CD4-positive, alpha-beta T cell treated with Interleukin-12 subunit alpha and Interleukin-12 subunit beta, for 1 hour (primary cell): ENCODE measurements around the gene STX18.
"Not testable (repeated sequence)": the region's sequence is repeated elsewhere in the genome, so short reads cannot be mapped to it uniquely, and the experiment has no call there.

ENCODE experiments used
- DNase-seq: peaks from one replicate; pipeline ENCODE4 v3.0.0-alpha.2; 2020

STX18 gene

DNA sequence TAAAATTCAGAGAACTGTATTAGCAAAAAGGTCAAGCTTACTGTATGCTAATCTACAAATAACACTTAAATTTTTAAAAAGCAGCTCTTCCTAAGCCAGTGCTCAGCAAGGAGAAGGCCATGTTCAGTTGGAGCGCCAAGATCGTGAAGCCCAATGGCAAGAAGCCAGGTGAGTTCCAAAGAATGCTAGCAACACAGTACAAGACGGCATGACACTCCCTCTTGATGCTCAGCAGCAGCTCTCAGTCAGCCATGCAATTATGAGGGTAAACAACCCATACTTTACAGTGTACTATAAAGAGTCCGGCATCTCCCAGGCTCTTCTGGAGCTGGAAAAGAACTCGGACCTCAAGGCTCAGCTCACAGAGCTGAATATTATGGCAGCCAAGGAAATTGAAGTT lies 34.9 kb downstream of the STX18 start:
- DNase-seq, result no peak

DNA sequence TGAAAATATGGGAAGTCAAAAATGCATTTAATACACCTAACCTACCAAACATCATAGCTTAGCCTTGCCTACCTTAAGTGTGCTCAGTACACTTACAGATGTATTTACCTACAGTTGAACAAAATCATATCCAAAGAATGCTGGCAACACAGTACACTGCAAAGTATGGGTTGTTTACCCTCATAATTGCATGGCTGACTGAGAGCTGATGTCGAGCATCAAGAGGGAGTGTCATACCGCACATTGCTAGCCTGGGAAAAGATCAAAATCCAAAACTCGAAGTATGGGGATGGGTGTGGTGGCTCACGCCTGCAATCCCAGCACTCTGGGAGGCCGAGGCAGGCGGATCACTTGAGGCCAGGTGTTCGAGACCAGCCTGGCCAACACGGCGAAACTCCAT lies 36.6 kb downstream of the STX18 start:
- DNase-seq, result not testable (repeated sequence)

DNA sequence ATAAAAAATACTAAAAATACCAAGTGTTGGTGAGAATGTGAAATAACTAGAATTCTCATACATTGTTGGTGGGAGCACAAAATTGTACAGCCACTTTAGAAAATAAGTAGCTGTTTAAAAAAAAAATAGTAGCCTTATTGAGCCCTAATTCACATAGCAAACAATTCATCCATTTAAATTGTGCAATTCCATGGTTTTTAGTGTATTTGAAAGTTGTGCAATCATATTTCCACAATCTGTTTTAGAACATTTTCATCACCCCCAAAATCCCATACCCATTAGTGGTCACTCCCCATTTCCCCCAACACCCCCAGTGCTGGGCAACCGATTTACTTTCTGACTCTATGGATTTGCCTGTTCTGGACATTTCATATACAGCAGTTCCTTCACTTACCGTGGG lies 37.1 kb downstream of the STX18 start:
- DNase-seq, result no peak

DNA sequence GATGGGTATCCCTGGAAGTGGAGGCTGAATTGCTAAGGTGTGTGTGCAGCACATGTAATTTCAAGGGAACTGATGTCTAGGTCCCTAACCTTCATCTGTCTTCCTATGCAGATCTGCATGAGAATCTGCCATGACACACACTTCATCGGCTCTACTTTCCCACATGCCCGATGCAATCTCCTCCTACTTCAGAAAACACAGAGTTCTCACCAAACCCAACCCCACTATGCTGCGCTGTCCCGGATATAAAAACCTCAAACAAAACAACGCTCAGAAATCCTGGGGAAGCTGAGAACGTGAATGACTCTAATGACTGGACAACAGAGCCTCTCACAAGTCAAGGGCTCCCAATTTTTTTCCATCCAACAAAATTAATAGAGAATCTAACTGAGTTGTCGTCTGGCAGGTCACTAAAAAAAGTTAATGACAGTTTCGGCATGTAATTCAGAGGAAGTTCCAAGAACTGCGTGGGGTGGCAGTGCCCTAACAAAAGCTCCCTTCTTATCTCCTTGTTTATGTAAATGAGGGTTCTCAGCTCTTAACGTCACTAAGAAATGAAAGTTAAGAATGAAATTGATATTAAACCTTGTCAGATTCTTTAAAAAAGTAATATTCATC lies 39.0 kb downstream of the STX18 start:
- peak; percentile 25 for DNase-seq

DNA sequence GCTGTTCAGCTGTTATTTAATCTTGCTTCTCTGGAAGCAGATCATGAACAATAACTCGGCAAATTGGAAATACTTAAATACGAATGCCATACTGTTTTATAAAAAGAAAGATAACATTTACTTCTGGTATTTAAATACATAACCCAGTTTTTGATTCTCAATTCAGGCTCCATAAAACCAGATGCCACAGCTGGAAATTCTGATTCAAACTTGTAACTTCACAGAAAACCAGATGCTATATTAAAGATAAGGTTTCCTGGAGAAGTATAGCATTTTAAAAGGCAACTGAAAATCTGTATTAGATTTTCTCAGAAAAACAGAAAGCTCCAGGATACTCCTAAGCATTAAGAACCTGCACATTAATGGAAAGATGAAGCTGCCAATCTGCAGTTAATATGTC lies 40.2 kb downstream of the STX18 start:
- no peak for DNase-seq

DNA sequence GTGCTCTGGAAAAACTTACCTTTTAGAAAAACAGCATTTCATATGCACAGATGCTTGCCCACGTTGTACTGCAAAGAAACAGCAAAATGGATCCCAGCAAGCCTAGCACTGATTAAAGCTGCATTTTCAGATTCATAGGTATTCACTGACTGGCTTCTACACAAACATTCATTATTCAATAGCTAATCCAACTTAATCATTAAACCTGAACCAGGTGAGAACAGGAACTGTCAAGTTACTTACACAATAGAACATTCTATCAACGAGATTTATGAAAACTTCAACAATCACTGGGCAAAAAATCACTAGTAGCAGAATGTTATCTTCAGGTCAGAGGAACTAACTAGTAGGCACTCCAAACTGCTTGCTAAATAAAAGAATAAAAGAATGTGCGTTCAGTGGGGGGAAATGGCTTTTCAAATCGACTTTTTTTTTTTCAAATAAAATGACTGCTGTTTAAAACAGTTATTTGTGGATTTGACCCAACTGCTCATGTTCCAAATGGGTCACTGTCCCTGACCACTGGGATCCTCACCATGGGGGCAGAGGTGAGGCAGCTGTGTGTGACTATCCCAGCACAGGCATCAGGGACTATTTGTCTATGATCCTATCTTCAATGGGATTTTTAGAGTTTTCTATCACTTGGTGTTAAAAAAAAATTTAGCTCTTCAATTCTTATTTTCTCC lies 42.3 kb downstream of the STX18 start:
- no peak for DNase-seq

DNA sequence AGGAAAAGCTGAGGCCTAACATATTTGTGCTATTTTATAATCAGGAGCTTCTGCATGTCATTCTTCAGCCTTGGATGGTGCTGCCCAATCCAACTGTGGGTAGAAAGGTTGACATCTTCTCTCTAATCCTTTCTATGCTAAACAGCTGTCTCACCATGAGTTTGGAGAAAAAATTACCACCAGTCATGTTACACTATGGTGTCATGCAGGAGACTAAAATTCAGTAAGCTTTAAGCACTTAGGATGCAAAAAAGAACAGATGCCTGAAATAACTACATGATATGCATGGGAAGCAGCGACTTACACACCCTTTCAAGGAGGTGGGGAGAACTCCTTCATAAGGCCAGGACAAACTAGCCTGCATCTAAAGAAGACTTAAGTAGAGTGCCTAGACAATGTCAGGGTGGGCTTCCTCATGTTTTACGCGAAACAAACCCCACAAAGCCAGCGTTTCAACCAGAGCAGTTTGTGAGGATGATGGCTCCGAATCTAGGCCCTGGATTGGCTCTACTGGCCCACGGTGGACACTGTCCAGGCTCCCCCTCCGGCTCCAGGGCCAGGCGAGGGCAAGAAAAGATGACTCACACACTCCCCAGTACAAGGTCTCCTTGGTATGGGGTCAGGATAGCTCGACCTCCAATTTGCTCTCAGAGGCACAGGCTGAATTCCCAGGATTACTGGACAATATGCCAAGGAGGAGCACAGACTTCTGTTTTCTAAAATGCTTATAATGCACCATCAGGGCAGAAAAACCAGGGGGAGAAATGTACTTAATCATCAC lies 45.1 kb downstream of the STX18 start:
- no peak for DNase-seq

DNA sequence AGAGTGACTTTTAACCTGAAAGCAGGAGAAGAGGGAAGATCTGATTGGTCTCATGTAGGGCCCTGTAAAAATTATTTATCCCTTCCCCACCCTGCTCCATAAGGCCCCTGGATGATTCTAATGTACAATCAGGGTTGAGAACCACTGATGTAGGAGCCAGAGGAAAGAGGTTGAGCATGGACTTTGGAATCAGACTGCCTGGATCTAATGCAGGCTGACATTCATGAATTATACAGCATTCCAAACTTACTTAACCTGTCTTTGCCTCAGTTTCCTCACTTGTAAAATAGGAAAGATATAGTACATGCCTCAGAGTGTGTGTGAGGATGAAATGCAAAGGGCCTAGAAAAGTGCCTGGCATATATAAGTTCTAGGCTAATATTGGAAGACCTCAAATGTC lies 47.0 kb downstream of the STX18 start:
- DNase-seq, result no peak

DNA sequence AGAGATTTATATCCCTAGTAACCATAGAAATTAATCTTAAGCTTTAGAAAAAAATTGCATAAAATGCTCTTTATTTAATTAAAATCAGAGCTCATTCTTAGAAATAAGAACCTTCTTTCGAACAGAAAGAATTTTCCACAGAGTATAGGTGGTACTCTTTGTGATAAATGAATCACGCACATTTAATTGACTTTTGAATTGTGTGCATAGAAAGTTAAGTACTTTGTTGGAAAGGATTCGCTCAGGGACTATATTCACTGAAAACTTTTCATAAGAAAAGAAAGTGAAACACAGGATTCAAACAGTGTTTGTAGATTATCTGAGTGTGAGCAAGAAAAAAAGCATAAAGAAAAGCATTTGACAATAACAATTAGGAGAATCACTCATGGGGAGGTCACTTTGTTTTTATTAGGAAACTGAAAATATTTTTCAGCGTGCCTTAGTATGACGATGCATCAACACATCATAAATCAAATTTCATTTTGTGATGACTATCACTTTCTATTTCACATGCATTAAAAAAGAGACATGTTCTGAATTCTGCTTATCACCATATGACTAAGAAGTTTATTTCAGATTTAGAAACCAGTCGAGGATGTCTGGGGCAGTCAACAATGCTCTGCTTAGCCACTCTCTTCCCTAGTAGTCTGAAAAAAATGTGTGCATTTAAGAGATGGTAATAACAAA lies 49.5 kb downstream of the STX18 start:
- no peak for DNase-seq

DNA sequence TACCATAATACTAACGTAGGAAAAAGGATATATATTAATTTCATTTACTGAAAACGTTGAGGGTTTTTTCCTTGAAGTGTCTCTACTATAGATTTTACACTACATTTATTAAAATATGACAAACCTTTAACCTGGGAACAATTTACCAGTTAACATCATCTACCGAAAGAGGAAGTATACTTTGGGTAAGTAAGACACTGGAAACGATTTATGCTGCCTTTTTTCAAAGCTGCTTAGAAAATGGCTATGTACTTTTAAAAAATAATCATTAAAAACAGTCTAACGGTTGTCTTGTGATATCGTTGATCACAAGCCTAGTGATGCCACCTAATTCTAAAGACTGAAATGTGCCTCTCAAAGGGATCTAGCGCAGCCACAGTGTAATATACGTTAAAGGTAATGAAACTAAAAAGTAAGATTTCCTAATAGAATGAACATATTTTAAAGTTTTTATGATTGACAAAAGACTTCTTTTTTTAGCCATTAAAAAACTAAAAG lies 50.4 kb downstream of the STX18 start:
- DNase-seq, result no peak

DNA sequence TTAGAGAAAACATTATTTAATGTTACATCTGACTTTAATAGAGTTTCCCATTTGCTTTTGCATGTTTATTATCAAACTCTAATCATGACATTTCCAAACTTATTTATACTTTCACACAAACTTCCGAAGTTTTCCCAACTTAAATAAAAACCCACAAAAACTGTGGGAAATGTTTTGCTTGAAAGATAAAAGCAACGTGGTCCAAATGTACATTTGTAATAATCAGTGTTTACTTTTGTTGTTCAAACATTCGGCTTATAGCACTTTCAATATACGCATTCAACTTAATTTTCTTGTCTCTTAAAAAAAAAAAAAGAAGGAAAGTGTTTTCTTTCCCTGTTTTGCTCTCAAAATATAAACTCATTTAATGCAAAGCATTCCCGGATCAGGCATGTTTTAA lies 51.0 kb downstream of the STX18 start:
- no peak for DNase-seq

DNA sequence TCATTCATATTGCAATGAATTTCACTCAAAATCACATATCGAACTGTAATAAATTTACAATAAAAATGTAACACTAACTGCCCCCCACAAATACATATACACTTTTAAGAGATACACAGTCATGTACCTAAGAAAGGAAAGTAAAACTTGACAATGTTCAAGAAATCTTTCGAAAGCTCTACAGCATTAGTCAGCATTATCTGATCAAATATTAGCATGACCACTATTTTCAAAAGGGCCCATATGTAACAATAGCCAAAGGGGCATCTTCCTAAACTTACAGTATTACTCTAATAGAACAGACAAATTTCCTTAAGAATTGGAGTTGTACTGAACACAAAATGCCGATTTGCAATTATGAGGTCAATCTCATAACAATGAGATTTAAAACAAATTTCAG lies 51.8 kb downstream of the STX18 start:
- DNase-seq, result no peak

DNA sequence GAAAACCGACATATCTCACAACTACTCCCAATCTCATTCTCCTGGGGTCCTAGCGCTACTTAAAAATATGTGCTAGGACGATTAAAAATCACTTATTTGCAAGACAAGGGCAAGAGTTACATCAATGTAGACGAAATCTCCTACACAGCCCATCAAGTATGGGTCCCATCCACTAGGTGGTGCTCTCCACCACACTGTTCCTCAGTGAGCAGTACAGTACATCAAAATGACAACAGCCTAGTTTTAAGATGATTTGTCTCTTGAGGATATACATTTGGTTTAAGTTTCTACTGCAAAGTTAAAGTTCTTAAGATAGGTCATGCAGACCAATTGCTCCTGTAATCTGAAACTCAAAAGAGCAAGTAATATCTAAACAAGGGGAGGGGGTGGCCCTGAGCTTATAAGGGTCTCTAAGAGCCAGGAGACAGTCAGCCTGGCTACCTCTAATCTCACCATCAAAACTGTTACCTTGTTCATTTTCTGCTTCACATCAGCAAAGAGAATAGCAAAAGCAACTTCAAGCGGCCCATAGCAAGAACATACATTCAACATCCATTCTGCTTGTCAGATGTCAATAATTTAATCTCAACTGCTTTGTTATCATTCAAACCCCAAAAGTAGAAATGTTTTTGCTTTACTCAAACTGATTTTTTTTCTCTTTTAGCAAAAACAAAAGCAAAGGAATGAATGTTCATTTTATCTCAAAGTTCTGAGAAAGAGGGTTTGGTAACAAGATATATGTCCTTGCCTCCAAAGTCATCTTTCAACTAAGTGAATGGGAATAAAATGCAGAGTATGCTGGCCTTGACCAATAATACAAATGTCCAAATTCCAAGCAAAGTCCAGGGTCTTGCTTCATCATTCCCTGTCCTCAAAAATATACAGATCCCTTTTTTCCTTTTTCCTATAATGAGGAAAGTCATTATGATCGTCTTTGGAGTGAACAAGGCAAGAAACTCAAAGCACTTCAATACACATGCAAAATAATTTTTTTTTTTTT lies 53.1 kb downstream of the STX18 start:
- DNase-seq, result peak; percentile 74

DNA sequence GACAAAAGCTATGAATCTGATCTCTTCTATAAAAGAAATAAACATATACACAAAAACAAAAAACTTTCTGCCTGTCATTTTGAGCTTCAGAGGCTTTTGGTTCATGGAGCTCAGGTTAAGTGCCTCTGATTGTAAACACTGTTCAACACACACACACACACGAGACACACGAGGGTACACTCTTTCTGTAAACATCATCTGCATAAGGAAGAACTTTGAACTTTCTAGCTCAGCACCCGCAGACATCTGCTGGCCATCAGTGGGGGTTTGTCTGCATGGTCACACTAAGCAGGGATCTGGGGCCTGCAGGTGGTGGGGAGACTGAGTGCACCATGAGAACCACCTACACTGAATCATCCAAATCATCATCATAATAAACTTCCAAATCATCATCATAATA lies 54.9 kb downstream of the STX18 start:
- DNase-seq, result no peak

DNA sequence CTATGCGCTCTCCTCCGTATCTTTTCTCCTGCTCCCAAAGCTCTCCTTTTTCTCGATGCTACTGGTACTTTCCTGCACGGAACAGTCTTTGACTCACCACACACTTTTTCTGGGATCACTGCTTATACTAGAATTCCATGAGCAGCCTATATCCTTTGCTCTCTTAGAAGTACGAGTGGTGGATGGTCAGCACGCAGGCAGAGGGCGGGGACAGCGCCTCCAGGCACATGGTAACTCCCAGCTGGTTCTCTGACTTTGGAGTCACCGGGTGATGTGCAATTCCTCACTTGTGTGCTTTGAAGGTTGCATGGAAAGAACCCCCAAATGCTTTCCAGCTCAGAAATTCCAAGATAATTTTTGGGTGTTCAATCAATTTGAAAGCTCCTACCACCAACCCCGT lies 56.0 kb downstream of the STX18 start:
- no peak for DNase-seq

DNA sequence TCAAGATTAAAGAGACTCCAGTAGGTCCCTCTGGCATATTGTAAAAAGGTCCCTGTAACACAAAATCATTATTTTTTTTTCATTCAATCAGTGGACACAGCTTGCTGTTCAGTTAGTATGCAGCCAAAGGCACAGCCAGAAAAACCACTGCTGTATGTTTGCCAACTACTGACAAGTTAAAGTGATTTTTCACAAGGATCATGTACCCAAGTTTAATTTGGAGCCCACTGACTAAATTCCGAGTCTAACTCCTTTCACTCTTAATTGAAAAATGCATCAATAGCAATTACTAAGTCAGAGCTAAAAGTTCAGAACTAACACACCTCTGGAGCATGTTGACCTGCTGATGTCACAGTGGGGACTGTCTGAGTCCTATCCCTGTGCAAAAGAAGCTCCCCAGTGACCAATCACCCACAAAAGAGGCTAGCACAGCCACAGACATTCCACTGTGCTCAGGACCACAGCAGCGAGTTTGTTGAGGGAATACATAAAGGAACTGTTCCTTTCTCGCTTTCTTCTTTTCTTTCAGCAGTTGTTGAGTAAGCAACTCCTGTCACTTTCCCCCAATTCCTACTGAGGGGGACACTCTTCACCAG lies 60.4 kb downstream of the STX18 start:
- no peak for DNase-seq

DNA sequence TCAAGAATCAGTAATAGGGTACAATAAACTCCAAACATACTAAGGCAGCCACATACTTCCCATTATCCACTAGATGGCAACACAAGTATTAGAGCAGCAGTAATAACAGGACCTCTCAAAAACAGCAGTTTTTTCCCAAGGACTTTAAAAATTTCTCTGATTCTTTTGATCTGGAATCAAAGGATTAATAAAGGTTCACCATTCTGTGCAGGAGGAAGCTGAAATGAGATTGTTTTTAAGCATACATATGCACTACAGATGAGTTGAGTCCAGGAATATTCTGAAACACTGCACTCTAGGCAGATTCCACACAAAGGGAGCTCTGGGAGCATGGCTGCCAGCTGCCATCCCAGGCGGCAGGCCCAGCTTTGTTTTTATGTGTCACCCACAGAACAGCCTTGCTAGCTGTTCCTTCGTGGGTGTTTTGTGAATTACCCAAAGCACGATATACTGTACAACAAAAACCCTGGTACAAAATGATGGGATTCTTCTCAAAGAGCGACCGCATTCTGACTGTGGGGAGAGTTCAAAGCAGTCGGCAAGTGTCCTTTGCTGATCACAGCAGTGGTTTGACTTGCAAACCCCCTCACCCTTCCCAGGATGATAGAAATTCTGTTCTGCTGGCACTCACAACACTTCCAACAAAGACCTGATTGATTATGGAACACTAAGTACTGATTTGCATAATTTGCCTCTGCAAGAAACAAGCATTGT lies 61.0 kb downstream of the STX18 start:
- DNase-seq, result no peak

DNA sequence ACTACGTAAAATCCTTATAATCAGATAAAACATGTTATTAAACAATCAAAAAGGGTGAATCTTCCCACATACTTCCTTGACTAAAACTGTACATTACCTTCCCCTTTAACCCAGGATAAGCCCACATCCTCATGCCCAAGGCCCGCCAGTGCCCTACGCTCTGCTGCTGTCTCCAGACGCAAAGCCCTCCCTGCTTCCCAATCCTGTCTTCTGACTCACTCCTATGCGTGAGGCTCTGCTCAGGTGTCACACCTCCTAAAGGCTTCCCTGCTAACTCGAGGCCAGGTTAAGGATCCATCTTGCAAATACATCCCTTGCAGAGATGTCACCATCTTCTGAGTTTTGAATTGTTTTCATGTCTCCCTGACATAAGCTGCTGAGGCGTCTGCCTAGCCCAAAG lies 61.6 kb downstream of the STX18 start:
- DNase-seq, result no peak

DNA sequence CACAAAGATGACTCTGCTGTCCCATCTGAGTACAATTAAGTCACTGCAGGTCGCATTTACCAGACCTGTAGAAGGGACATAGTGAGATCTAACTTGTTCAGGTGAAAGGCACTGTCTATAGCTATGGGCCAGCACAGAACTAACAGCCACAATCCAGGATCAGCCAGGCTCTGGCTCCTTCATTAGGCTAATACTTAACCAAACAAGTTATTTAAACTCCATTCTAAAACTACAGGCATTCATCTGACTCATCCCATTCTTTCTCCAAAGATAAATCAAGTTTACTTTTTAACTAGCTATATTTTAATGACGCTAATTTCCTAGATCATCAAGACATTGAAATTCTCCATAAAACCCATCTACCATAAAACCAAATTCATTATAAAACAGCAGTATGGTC lies 62.5 kb downstream of the STX18 start:
- DNase-seq, result no peak

DNA sequence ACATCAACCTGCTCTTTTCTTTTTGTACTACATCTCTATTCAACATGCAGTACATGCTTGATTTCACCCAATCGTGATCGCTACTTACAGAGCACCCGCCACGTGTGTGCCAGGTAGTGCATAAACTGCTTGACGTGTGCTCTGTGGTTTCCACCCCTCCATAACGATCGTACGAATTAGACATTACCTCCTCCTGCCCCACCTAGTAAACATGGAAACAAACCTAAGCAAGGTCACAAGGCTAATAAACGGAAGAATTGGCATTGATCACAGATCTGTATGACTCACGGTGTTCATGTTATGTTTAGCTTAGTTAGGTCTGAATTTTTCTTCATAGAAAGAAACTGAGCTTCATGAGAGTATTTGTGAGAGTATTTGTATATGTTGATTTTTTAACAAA lies 64.1 kb downstream of the STX18 start:
- no peak for DNase-seq

DNA sequence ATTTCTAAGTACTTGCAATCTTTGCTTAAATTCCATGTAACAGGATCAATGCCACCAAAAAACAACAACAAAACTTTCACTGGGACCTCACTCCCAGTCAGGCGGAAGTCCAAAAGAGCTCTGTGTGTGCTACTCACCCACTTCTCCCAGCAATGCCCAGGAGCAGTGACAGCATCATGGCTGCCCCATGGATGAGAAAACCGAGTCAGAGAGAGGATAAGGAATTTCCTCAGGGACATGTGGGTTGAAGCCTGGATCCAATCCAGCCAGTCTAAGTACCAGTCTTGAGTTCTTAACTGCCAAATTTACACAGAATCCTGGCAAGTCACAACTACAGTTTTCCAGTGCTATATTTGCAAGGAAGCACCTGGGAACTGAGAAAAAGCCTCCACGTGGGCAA lies 64.5 kb downstream of the STX18 start:
- no peak for DNase-seq
